Testis (tissue), 3 donors: Measurements from ENCODE around the gene DEXI. TPM values are rescaled to one million over a fixed set of nuclear protein-coding genes. Genes with fewer than 3 reads are reported as not detected.

Experiments used
- DNase-seq: peaks from one replicate; pipeline ENCODE4 v3.0.0-alpha.2; 2019
- H3K27ac ChIP-seq, 2 donors: fragments of 200-600 bp; sonication (generic); one replicate each; pipeline ENCODE4 v1.5.1; 2019
- H3K27me3 ChIP-seq: fragments of 200-600 bp; sonication (generic); one replicate; pipeline ENCODE4 v1.5.1; 2019
- H3K36me3 ChIP-seq: fragments of 200-600 bp; sonication (generic); one replicate; pipeline ENCODE4 v1.5.1; 2017; ENCODE audit warnings: low read depth; ENCODE audit errors: missing control alignments
- H3K4me1 ChIP-seq: fragments of 200-600 bp; sonication (generic); one replicate; pipeline ENCODE4 v1.5.1; 2019
- H3K4me3 ChIP-seq, 2 donors: fragments of 200-600 bp; sonication (generic); one replicate each; pipeline ENCODE4 v1.5.1; 2017 to 2019
- H3K9me3 ChIP-seq: fragments of 200-600 bp; sonication (generic); one replicate; pipeline ENCODE4 v1.5.1; 2017
- CTCF ChIP-seq, 3 experiments: fragments of 450-650 bp in 2 of 3; fragments of 200-600 bp in 1 of 3; sonication (generic) in 1 of 3; IDR thresholded peaks; one replicate each; pipeline ENCODE4 v1.5.1; 2016 to 2019; ENCODE audit warnings: antibody characterized with exemption in 3 of 3, mild to moderate bottlenecking in 2 of 3, moderate library complexity in 1 of 3
- POLR2A ChIP-seq: fragments of 450-650 bp; IDR thresholded peaks from one replicate; pipeline ENCODE4 v1.6.1; 2017; ENCODE audit warnings: antibody characterized with exemption, mild to moderate bottlenecking, moderate library complexity
- WGBS, 2 donors: methylation state at CpG; one replicate each; pipeline ENCODE4 v1.1.5; 2018; 5-methylcytosine and 5-hydroxymethylcytosine counted together
- intact Hi-C: fragments of 100-400 bp; cut with DNase I; formaldehyde crosslinking; loops from one replicate; pipeline ENCODE4 v1.15.1; 2023; ENCODE audit warnings: low total_unique reads
- polyA plus RNA-seq: library from polyadenylated mRNA; stranded (reverse); fragments of 350-450 nt; fragmentation: Illumina TruSeq; extraction: RNeasy Lipid Tissue Mini Kit (QIAGEN cat#74804); gene quantifications from one replicate; pipeline ENCODE4 v1.2.3, GENCODE V29; 2014; ENCODE audit warnings: low read depth, low replicate concordance; ENCODE audit not compliant: insufficient read depth
- total RNA-seq, 2 donors: library from RNA; depleted of rRNA; stranded (reverse); fragments of >200 nt; gene quantifications; one replicate each; pipeline ENCODE4 v1.2.3, GENCODE V29; 2016

Gene DEXI
- total and polyA plus RNA-seq, 3 donors from 2014 or later = 30.0 to 57.4 (median 39.0) TPM

GRCh38 chr16:10922328-10923145 is 19.7 kb downstream of the DEXI start:
- DNase-seq = peak; percentile 73
- Histone ChIP-seq H3K27me3 (no peaks in the 10 kb centered on the region), H3K4me3 (no peak overlapping the region), H3K36me3 (no peaks in the 10 kb centered on the region), H3K9me3 (no peaks in the 10 kb centered on the region), H3K4me1 (peaks cover 20% of the 10 kb centered on the region), H3K27ac (peak overlapping the region in 1 of 2 donors; percentile 51)
- WGBS, 2 donors = 42 to 63% methylated on average over 8 to 13 of the region's 14 CpGs
- no peak for TF ChIP-seq CTCF (IDR thresholded peaks at IDR 0.05)
- no peak for TF ChIP-seq POLR2A
- intact Hi-C loops = loop anchor here (5.0 kb wide), 1 partner anchor 405 kb away; no protein-coding TSS in a partner anchor

- 51 to 81% methylated on average over 5 to 10 of the region's 10 CpGs for WGBS, 2 donors
- Histone ChIP-seq H3K27ac (peak overlapping the region in 1 of 2 donors; percentile 51), H3K9me3 (no peaks in the 10 kb centered on the region), H3K27me3 (no peaks in the 10 kb centered on the region), H3K4me3 (no peak overlapping the region), H3K4me1 (peaks cover 20% of the 10 kb centered on the region), H3K36me3 (no peaks in the 10 kb centered on the region)
- no peak for DNase-seq
- TF ChIP-seq POLR2A (no peak), CTCF (IDR thresholded peaks at IDR 0.05) (no peak)
- intact Hi-C loops = loop anchor here (5.0 kb wide), 1 partner anchor 404 kb away; no protein-coding TSS in a partner anchor
Observed at GRCh38 chr16:10921536-10922327, 20.5 kb downstream of the DEXI start.

GRCh38 chr16:10920726-10921427 is 21.4 kb downstream of the DEXI start:
- H3K36me3 ChIP-seq = no peaks in the 10 kb centered on the region
- TF ChIP-seq POLR2A = no peak
- TF ChIP-seq CTCF (IDR thresholded peaks at IDR 0.05) = no peak
- intact Hi-C loops = loop anchor here (5.0 kb wide), 1 partner anchor 404 kb away; no protein-coding TSS in a partner anchor
- no peak overlapping the region for H3K27ac ChIP-seq
- WGBS, 2 donors = 74 to 80% methylated on average over 15 of the region's 15 CpGs
- no peak overlapping the region for H3K4me3 ChIP-seq
- H3K4me1 ChIP-seq = peaks cover 20% of the 10 kb centered on the region
- H3K9me3 ChIP-seq = no peaks in the 10 kb centered on the region
- no peaks in the 10 kb centered on the region for H3K27me3 ChIP-seq
- no peak for DNase-seq

GRCh38 chr16:10919003-10919351 is 23.3 kb downstream of the DEXI start:
- intact Hi-C loops = no loop called here
- 64% methylated on average over 7 of the region's 7 CpGs for WGBS, 2 donors
- H3K4me3 ChIP-seq = no peak overlapping the region
- H3K36me3 ChIP-seq = no peaks in the 10 kb centered on the region
- DNase-seq = no peak
- no peaks in the 10 kb centered on the region for H3K27me3 ChIP-seq
- no peak overlapping the region for H3K27ac ChIP-seq
- no peaks in the 10 kb centered on the region for H3K9me3 ChIP-seq
- H3K4me1 ChIP-seq = peaks cover 20% of the 10 kb centered on the region
- TF ChIP-seq POLR2A = no peak
- no peak for TF ChIP-seq CTCF (IDR thresholded peaks at IDR 0.05)
